ENCODE results near the gene C1orf21.

The C1orf21 gene

DNA sequence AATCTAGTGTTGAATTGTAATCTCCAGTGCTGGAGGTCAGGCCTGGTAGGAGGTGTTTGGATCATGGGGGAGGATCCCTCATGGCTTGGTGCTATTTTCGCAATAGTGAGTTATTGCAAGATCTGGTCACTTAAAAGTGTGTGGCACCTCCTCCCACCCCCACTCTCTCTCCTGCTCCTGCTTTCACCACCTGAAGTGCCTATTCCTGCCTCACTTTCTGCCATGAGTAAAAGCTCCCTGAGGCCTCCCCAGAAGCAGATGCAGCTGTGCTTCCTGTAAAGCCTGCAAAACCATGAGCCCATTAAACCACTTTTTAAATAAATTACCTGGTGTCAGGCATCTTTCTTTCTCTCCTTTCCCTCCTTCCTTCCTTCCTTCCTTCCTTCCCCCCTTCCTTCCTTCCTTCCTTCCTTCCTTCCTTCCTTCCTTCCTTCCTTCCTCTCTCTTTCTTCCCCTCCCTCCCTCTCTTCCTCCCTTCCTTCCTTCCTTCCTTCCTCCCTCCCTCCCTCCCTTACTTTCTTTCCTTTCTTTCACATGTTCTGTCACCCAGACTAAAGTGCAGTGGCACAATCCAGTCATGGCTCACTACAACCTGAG is 172.4 kb downstream of the C1orf21 start:
- no peak for DNase-seq

DNA sequence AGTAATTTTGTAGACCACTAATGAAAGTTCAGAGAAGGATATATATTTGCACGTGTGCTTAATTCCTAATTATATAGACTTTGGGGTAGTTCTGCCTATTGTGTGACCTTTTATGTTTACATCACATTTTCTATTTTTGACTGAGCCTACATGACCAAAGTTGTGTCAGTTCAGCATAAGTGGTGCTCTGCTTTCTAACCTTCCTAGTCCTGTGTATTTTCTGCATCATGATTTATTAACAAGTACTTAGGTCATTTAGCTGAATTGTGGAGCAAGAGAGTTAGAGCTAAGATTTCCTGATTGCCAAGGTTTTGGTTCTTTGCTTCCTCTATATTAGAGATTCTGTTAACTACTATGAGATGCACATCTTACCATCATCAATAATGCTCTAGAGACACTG is 176.0 kb downstream of the C1orf21 start:
- no peak for DNase-seq

DNA sequence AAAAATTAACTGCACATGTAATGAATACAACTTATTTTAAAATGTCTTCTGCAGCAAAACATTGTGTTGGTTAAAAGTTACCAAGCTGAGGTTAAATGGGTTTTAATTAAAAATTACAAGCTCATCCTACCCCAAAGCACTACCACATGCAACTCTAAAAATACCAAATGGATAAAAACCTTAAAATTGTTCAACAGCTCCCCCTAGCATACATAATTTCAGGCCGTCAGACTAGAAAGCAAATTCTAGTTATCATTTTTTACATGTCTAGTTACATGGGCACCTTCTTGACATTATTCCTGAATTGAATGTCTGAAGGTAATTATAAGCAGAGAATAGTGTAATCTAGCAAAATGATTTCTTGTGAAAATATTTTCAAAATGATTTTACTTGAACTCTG is 176.5 kb downstream of the C1orf21 start:
- no peak for DNase-seq

DNA sequence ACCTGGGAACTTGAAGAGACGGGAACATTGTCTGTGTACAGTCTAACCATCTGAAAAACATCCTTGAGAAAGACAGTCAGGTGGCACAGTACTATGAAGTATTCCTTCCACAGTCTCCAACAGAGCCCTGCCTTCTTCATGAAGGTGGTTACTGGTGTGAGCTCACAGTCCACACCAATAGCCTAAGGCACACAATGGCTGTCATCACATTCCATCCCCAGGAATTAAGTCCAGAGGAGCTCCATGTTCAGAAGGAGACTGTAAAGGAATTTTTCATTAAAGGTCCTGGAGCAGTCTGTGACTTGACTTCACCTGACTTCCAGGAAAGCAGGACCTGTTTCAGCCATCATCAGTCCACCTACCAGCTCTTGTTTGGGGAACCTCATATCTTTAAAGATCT is 180.2 kb downstream of the C1orf21 start:
- no peak for DNase-seq

DNA sequence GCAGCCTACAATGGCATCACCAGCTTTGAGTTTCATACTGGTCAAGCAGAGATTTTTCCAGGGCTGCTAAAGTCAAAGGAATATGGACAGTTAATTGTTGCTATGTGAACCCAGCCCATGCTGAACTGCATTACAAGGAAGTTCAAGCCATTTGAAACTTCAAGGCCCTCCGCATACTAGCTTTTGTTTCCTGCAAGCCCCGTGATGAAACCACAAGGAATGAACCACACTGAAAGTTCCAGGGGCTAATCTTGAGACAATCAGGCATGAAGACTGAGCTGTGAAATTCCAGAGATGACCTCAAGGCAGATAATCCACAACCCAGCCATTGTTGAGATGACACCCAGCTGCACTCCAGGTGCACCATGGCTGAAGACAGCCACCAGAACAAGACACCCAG is 180.8 kb downstream of the C1orf21 start:
- no peak for DNase-seq

DNA sequence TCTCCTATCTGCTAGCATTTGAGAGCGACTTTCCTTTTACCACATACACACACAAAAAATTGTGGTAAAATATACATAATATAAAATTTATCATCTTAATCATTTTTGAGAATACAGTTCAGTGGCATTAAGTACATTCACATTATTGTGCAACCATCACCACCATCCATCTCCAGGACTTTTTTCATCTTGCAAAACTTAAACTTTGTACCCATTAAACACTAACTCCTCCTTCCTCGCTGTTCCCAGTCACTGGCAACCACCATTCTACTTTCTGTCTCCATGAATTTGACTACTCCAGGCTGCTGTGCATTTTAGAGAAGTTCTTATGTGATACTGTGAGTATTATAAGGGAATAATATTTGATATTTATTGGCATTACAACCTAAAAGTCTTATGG is 181.3 kb downstream of the C1orf21 start:
- DNase-seq = no peak

DNA sequence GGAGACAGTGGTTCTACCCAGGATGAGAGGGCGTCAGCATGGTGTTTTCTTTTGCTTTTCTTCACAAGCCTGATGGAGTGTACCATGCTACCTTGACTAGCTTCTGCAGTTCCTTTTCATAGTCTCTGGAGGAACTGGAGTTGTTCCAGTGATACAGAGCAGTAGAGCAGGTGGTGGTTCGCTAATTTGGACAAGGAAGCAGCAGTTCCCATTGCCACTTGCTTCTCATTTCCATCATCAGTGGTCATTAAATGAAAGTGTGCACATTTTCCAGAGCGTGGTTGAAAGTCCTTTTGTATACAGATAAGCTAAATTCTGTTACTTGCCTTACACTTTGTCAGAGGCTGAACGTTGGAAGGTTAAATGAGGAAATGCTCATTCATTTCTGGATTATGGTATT is 182.3 kb downstream of the C1orf21 start:
- no peak for DNase-seq

DNA sequence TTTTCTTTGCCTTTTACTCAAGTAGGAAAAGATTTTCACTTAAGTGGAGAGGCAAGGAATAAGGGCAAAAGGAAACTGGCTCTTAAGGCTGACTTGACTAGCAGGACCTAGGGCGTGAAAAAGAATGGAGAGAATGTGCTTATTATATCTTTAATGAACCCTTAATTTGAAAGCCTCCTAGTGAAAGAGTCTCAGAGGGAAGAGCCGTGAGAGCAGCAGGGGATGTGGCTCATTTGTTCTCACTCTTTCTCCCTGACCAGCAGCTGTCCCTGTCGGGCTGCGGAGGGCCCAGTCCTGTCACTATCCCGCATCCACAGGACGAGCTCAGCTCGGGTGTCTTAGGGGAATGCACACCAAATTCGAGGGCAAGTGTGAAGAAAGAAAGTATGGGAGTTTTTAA is 187.8 kb downstream of the C1orf21 start:
- DNase-seq = no peak

DNA sequence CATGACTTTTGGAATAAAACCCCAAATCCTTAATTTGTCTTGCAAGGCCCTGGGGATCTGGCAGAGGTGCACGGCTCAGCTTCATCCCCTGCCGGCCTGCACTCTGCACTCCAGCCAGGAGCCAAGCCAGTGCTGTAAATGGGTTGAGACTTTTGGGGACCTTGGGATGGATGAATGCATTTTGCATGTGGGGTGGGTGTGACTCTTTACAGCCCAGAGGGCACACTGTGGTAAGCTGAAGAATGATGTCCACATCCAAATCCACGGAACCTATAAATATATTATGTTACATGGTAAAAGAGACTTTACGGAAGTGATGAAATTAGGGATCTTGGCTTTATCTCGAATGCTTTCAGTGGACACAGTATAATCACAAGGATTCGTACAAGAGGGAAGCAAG is 190.0 kb downstream of the C1orf21 start:
- DNase-seq = no peak

DNA sequence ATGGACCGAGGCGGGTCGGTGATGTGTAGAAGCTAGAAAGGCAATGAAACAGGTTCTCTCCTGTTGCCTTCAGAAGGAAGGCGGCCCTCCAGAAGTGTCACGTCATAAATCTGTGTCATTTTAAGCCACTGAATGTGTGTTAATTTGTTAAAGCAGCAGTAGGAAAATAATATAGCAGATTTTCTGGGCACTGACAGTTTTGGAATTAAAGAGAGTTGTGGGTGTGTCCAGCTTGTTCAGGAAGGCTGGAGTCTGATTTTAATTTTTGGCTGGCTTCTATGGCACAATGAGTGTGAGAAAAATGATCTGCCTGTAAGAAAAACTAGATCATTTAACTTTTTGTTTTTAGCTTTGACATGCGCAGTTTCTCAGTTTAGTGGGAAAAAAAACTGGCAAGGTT is 190.5 kb downstream of the C1orf21 start:
- DNase-seq = no peak

DNA sequence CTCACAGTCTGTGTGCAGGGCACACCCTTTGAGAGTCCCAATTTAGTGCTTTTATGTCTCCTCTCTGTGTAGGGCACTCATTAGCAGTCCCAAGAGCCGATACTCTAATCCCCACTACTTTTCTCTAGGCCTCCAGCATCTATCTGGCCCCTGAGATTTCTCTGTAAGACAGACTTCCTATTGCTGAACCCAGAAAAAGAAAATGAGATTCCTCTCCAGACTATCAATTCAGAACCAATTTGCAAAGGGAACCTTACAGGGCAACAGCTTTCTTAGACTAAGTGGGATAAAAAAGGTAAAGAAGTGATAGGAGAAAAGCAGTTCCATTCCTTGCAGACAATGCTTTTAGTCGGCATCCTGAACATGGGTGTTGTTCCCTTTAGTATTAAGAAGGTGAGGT is 195.6 kb downstream of the C1orf21 start:
- no peak for DNase-seq

DNA sequence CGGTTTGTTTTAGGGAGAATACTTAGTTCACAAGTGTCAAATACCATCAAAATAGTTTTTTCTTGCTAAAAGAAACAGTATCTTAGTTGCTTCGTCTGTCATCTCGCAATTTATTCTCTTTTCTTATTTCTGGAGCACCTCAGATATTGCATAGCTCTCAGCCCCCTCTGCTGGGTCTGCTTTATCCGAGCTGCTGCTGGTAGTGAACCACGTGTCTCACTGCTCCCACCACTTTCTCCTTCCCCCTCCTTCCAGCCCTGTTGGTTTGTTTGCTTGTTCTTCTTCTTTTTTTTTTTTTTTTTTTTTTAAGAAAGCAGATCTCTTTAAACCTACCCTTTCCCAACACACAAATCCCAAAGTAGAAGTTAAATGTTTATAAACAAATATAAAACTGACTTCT is 197.0 kb downstream of the C1orf21 start:
- no peak for DNase-seq

DNA sequence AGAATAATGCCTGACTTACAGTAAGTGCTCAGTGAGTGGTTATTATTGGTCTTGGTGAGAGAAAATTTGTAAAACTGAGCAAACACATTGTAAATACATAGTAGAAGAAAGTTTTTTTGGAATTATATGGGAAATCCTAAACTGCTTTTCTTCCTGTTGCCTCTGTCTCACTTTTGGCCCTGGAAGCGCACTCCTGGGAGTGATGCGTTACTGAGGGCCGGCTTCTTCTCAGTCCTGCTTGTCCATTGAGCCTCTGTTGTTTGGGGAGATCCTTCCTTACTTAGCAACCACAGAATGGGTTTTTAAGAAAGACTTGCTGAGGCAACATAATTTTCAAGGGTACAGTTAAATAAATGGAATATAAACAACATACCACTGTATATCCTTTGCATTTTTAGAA is 201.9 kb downstream of the C1orf21 start:
- DNase-seq = no peak

DNA sequence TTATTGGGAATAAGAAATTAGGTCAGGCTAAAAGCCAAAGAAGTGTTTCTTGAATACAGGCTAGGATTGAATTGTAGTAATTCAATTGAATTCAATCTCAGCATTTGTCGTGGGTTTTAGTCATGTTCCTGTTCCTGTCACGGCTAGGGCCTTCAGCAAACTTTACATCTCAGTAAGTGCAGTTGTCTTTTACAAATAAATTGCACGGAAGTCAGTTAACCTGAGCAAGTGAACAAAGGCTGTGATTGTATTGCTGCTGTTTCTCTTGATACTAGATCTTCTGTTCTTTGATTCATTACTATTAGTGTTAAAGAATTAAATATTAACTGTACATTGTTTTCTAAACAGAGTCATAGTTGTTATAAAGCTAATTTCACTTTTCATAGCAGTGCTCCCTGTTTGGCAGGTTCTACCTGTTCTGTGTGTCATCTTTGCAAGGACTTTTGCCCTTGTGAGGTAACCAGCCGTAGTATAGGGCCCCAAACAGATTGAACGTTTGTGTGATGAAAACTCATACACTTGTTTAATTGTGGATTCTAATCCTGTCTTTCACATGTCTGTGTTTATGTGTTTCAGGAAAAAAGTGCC is 203.4 kb downstream of the C1orf21 start:
- DNase-seq = no peak

DNA sequence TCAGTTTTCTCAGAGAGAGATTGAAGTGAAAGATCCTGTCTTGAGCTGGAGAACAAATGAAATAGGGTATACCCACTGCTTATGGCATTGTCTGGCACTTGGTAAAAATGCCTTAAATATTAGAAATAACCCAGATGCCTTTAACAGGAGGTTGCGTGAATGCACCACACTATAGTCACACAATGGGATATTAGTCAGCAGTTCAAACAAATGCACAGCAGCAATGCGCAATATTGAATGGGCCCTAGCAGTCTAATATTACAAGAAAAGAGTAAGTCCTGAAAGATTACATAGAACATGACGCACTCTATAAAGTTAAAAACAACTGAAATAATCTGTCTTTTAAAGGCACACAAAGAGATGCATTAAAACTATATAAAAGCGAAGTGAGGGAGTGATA is 206.8 kb downstream of the C1orf21 start:
- DNase-seq = no peak

DNA sequence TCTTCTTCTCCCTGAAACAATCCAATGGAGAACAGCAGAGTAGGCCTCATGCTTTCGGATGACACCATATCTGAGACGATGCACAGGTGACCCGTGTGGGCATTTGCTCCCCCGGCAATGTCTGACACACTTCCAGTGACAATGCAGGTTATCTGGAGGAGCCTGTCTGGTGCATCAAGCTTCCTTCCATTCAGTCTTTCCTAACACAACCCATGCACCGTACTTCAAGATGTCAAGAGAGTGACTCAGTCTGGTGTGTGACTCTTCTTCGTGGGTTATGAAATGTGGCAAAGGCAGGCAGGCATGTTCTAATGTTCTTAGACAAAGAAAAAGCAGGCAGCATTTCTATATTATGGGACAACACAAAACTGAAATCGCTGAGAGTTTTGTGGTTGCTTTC is 208.8 kb downstream of the C1orf21 start:
- DNase-seq = no peak

DNA sequence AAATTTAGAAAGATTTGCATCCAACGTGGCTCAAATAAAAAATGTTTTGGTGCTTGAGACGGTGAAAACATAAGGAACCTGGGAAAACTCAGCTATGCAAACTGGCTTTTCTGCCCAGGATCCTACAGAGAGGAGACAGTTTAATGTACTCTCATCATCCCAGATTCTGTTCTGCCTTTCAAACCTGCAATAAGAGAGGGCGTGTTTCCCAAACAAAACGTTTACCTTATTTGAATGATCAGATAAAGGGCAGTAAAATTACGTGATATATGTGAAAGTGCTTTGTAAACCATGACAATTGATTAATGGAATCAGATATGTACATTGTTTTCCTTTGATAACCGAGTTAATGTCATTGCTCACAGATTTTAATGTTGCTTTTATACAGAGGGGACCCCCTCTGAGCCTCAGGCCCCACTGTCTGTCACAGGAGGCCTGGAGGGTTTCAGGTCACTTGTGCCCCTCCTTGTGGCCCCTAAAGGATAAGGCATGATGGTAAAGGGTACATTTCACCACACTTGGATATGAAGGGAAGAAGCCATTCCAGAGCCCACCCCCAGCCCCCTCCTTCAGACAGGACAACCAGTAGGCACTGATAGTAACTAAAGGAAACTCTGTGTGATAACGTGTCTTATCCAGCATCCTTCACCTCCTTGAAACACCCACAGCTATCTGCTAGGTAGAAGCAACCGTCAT is 210.3 kb downstream of the C1orf21 start:
- no peak for DNase-seq

DNA sequence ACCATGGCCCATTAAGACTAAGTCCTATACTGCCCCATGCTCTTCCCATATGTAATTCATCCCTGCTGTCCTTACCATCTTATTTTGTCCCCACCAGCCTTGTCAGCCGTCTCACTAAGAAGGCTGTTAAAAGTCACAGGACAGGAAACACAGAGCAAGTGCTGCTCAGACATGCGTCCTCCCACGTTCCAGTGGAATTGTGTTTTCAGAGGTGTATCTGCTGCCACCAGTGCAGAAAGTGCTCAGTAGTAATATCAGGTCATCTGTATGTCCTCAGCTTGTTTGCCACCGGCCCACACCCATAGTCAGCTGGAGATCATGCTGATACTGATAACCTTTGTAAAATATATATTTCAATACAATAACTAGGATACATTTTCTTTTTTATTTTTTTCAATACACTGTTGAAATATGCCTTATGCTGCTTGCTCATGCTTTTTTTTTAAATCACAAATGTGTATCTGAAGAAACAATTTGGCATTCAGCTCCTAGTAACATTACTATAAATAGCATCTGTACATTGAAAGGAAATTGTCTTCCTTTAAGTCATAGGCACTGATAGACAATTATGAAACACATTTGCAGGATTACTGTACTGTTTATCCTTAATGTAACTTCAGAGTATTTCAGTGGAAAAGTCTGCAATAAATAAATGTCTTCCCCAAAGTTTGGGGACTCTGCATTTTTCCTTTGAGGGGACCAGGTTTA is 211.0 kb downstream of the C1orf21 start:
- no peak for DNase-seq

DNA sequence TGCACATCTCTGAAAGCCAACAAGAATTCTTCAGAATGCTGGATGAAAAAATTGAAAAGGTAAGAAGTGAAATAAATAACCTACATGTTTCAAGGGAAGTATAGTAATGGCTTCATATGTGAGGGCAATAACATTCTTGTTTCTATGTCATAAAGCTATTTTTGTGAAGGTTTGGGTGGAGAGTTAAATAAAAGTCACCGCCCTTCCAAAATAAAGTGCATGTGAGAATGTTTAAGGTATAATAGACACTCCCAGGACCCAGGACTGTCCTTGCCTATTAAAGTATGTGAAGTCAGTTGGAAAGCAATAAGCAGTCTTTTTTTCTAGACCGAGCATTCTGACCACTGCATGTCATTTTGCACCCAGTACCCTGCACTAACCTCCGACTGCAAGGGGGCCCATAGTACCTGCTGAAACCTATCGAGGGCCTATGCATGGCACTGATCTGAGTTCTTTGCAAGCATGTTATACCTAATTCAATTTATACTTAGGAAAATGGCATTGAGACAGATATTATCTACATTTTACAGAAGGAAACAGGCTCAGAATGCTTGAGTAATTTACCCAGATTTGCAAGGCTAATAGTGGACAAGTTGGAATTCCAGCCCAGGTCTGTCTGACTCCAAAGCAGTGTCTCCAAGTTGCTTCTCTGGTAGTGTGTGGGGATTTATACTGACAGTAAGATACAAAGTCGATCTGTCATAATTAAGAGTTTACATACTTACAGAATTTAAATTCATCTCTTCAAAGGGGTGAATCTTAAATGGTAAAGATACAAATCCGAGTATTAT is 211.8 kb downstream of the C1orf21 start:
- no peak for DNase-seq

DNA sequence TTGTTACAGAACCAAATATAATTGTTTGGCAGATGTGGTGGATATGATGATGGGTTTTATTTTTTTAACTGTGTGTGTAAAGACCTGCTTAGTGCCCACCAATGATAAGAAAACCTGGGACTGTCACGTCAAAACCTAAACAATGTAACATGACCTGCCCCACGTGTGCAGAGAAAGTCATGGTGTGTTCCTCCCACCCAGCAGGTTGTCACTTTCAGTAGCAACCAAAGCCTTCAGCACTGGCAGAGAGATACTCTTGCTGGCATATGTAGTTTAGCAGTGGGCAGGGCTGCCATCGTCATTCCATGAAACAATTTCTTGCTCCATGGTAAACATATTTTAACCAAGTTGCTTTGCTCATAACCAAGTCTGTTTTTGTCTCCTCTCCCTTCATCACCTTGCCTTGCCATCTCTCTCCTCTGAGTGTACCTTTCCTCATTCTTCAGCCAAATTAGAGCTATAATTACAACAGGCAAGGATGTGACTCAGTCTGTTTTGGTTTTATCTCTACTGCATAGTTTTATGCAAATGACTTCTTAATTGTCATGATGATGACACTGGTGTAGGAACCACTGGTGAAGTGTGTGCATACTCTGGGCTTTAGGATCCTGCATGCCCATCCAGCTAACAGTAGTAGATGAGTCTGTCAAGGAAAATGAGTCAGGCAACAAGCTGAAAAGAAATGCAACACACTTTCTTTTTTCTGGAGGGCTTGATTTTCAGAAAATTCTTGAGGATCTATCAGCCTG is 217.5 kb downstream of the C1orf21 start:
- DNase-seq = no peak

DNA sequence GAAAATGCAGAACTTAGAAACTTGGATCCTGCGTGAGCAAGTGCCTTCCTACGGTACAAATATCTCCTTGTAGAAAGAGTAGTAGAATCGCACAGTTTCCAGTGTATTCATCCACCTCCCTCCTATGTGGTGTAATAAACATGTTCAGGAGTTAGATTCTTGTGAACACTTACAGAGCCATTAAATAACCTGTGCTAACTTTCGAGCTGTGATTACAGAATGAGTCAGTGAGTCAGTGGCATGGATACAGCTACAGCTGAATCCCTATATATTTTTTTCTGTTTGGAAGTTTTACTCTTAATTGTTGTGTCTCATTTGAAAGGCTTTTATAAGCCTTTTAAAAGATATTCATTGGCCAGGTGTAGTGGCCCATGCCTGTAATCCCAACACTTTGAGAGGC is 219.1 kb downstream of the C1orf21 start:
- no peak for DNase-seq

DNA sequence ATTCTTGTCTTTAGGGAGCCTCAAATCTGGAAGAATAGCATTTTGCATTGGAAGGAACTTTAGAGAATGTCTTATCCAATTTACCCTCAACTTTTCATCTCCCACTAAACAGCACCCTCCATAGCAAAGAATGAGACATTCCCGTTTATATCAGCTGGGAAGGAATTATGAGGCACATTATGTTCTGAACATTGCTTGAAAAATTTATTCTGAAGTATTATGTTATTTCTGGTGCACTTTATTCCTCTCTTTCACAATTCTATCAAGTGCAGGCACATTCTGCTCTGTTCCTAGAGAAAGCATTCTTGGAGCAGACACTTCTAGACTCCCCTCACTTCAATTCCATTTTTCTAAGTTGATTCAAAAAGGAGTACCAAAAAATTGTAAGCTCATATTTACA is 220.0 kb downstream of the C1orf21 start:
- no peak for DNase-seq

DNA sequence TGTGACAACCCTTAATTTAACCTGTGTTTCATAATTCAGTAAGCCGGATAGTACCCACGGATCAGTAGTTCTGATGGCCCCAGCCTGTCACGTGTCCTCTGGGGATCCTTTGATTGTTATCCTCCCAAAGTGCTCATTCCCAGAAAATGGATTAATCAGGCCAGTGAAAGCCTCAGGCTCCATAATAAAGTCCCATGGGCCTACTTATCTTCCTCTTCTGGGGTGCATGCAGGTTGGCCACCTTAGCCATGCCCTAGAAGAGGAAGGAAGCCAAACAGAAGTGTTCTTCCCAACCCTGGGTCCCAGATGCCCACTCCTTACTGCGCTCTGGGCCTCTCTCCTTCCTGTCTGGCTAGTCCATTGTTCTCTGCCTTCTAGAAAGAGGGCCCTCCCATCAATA is 221.8 kb downstream of the C1orf21 start:
- no peak for DNase-seq
